WTC11 (cell line): Measurements from ENCODE around the gene AMMECR1L. TPM values are rescaled to one million over a fixed set of nuclear protein-coding genes. Genes with fewer than 3 reads are reported as not detected.

Experiments used
- ATAC-seq: fragments of 200-7000 bp; cut with Tn5 transposase; 2 replicates; pipeline ENCODE4 v1.10.0; 2021; ENCODE audit warnings: mild to moderate bottlenecking, moderate library complexity
- CTCF ChIA-PET: fragments of 300-600 bp; sonication (Branson Sonifier 250); formaldehyde crosslinking; loops from one replicate; lab custom pipeline; 2021; ENCODE audit warnings: antibody characterized with exemption; lab: Charles Lee
- POLR2A ChIA-PET: fragments of 350-600 bp; sonication (Branson Sonifier 250); formaldehyde crosslinking; loops from one replicate; lab custom pipeline; 2021; ENCODE audit warnings: antibody characterized with exemption; lab: Charles Lee
- DNase-seq: peaks from one replicate; pipeline ENCODE4 v3.0.0; 2021; ENCODE audit warnings: low spot score
- H3K27ac Mint-ChIP-seq: 2 replicates; pipeline ENCODE4 v1.8.0; 2021; ENCODE audit warnings: mixed read lengths
- H3K27me3 Mint-ChIP-seq: 2 replicates; pipeline ENCODE4 v1.8.0; 2021; ENCODE audit warnings: low read depth, mild to moderate bottlenecking, moderate library complexity, mixed read lengths
- H3K36me3 Mint-ChIP-seq: 2 replicates; pipeline ENCODE4 v1.8.0; 2021; ENCODE audit warnings: mixed read lengths
- H3K4me1 Mint-ChIP-seq: 2 replicates; pipeline ENCODE4 v1.8.0; 2022; ENCODE audit warnings: mixed read lengths
- H3K4me3 Mint-ChIP-seq: 2 replicates; pipeline ENCODE4 v1.8.0; 2021; ENCODE audit warnings: mild to moderate bottlenecking, moderate library complexity, mixed read lengths
- H3K9me3 Mint-ChIP-seq: 2 replicates; pipeline ENCODE4 v1.8.0; 2021; ENCODE audit warnings: mixed read lengths
- ATF6 ChIP-seq: sonication (generic); formaldehyde crosslinking; IDR thresholded peaks from 2 replicates; pipeline ENCODE4 v1.8.1; 2023; ENCODE audit warnings: mild to moderate bottlenecking, missing genetic modification reagents
- ELF4 ChIP-seq: sonication (generic); formaldehyde crosslinking; IDR thresholded peaks from 2 replicates; pipeline ENCODE4 v1.8.1; 2022; ENCODE audit warnings: low read depth, mild to moderate bottlenecking, moderate library complexity, missing genetic modification reagents
- EMX1 ChIP-seq: fragments of 250-450 bp; sonication (Bioruptor Pico); IDR thresholded peaks from 2 replicates; pipeline ENCODE4 v1.8.0; 2021; ENCODE audit warnings: mild to moderate bottlenecking
- ESRRA ChIP-seq: sonication (generic); formaldehyde crosslinking; IDR thresholded peaks from 2 replicates; pipeline ENCODE4 v1.8.1; 2022; ENCODE audit warnings: mild to moderate bottlenecking, missing genetic modification reagents, borderline replicate concordance
- FOXP1 ChIP-seq: sonication (generic); formaldehyde crosslinking; IDR thresholded peaks from 2 replicates; pipeline ENCODE4 v1.8.0; 2022; ENCODE audit warnings: missing genetic modification reagents, mild to moderate bottlenecking, moderate library complexity, borderline replicate concordance
- HMGA2 ChIP-seq: fragments of 250-450 bp; sonication (Bioruptor Pico); IDR thresholded peaks from 2 replicates; pipeline ENCODE4 v1.4.0; 2021; ENCODE audit warnings: mild to moderate bottlenecking, moderate library complexity
- NFATC4 ChIP-seq: fragments of 250-450 bp; sonication (Bioruptor Pico); IDR thresholded peaks from 2 replicates; pipeline ENCODE4 v1.9.0; 2021; ENCODE audit warnings: mild to moderate bottlenecking
- NFE2L1 ChIP-seq: sonication (generic); formaldehyde crosslinking; IDR thresholded peaks from 2 replicates; pipeline ENCODE4 v1.8.1; 2023; ENCODE audit warnings: missing genetic modification reagents
- SMAD3 ChIP-seq: sonication (generic); formaldehyde crosslinking; IDR thresholded peaks from 2 replicates; pipeline ENCODE4 v1.8.0; 2022; ENCODE audit warnings: missing genetic modification reagents, mild to moderate bottlenecking, borderline replicate concordance
- ZNF512 ChIP-seq: sonication (generic); formaldehyde crosslinking; IDR thresholded peaks from 2 replicates; pipeline ENCODE4 v1.8.1; 2022; ENCODE audit warnings: missing genetic modification reagents, borderline replicate concordance
- ZSCAN18 ChIP-seq: fragments of 250-450 bp; sonication (Bioruptor Pico); IDR thresholded peaks from 2 replicates; pipeline ENCODE4 v2.1.2; 2022; ENCODE audit warnings: mild to moderate bottlenecking, moderate library complexity
- total RNA-seq: library from RNA; stranded (reverse); gene quantifications from 3 replicates; pipeline ENCODE4 v1.2.3, GENCODE V29; 2021
- TF ChIP-seq, protein P1 (sequence below): sonication (generic); formaldehyde crosslinking; conservative IDR thresholded peaks from 2 replicates; pipeline ENCODE4 v1.8.1; 2022; ENCODE audit warnings: mild to moderate bottlenecking, missing genetic modification reagents
- TF ChIP-seq, protein P2 (sequence below): fragments of 250-450 bp; sonication (Bioruptor Pico); IDR thresholded peaks from 2 replicates; pipeline ENCODE4 v1.9.0; 2021; ENCODE audit warnings: moderate library complexity, mild to moderate bottlenecking, inconsistent platforms, borderline replicate concordance
- TF ChIP-seq, protein P3 (sequence below): sonication (generic); formaldehyde crosslinking; IDR thresholded peaks from 2 replicates; pipeline ENCODE4 v1.8.0; 2022; ENCODE audit warnings: mild to moderate bottlenecking, missing genetic modification reagents
- TF ChIP-seq, protein P4 (sequence below): sonication (generic); formaldehyde crosslinking; IDR thresholded peaks from 2 replicates; pipeline ENCODE4 v1.8.0; 2023; ENCODE audit warnings: missing genetic modification reagents, mild to moderate bottlenecking, borderline replicate concordance

The AMMECR1L gene
- total RNA-seq, 1 experiment from 2014 or later: 17.9 TPM

GRCh38 chr2:127844973-127845372, 40.8 kb downstream of the AMMECR1L start:
- TF ChIP-seq FOXP1 (CRISPR knock-in tag) (no peak), ELF4 (CRISPR knock-in tag) (no peak), ZSCAN18 (no peak), EMX1 (CRISPR knock-in tag) (no peak)
- TF ChIP-seq, protein P1, sequence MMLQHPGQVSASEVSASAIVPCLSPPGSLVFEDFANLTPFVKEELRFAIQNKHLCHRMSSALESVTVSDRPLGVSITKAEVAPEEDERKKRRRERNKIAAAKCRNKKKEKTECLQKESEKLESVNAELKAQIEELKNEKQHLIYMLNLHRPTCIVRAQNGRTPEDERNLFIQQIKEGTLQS (CRISPR knock-in tag): no peak
- peaks cover 44% of the 10 kb centered on the region for H3K36me3 Mint-ChIP-seq
- POLR2A ChIA-PET: interaction anchor here (0.6 kb wide), 1 partner anchor 517 kb away, joined by 3 read pairs; no protein-coding TSS in a partner anchor
- DNase-seq (no peak), ATAC-seq (no peak)
- H3K9me3 Mint-ChIP-seq: peaks cover 4% of the 10 kb centered on the region; the same call in 1 of the 2 replicates
- no peaks in the 10 kb centered on the region for H3K4me1 Mint-ChIP-seq
- no peak overlapping the region for H3K27ac Mint-ChIP-seq
- H3K27me3 Mint-ChIP-seq: no peaks in the 10 kb centered on the region
- no peak overlapping the region for H3K4me3 Mint-ChIP-seq
- CTCF ChIA-PET: interaction anchor here (0.5 kb wide), 1 partner anchor 72 kb away, joined by 3 read pairs; no protein-coding TSS in a partner anchor

- CTCF ChIA-PET: no interaction called here
- Mint-ChIP-seq H3K4me1 (no peaks in the 10 kb centered on the region), H3K27ac (no peak overlapping the region), H3K27me3 (no peaks in the 10 kb centered on the region), H3K9me3 (peaks cover 4% of the 10 kb centered on the region; the same call in 1 of the 2 replicates), H3K4me3 (no peak overlapping the region), H3K36me3 (peaks cover 32% of the 10 kb centered on the region)
- ATAC-seq (no peak), DNase-seq (no peak)
- POLR2A ChIA-PET: no interaction called here
- TF ChIP-seq HMGA2 (CRISPR knock-in tag): no peak
- no peak for TF ChIP-seq ESRRA (CRISPR knock-in tag)
- no peak for TF ChIP-seq NFATC4 (CRISPR knock-in tag)
- no peak for TF ChIP-seq SMAD3 (CRISPR knock-in tag)
- TF ChIP-seq ATF6: no peak
- TF ChIP-seq ZSCAN18: no peak
- TF ChIP-seq, protein P2, sequence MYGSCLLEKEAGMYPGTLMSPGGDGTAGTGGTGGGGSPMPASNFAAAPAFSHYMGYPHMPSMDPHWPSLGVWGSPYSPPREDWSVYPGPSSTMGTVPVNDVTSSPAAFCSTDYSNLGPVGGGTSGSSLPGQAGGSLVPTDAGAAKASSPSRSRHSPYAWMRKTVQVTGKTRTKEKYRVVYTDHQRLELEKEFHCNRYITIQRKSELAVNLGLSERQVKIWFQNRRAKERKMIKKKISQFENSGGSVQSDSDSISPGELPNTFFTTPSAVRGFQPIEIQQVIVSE (CRISPR knock-in tag): no peak
- TF ChIP-seq, protein P3, sequence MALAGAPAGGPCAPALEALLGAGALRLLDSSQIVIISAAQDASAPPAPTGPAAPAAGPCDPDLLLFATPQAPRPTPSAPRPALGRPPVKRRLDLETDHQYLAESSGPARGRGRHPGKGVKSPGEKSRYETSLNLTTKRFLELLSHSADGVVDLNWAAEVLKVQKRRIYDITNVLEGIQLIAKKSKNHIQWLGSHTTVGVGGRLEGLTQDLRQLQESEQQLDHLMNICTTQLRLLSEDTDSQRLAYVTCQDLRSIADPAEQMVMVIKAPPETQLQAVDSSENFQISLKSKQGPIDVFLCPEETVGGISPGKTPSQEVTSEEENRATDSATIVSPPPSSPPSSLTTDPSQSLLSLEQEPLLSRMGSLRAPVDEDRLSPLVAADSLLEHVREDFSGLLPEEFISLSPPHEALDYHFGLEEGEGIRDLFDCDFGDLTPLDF (CRISPR knock-in tag): no peak
- no peak for TF ChIP-seq NFE2L1 (CRISPR knock-in tag)
- TF ChIP-seq, all 79 proteins: peak for 0
Observed at GRCh38 chr2:127843677-127844076, 42.1 kb downstream of the AMMECR1L start.

DNA sequence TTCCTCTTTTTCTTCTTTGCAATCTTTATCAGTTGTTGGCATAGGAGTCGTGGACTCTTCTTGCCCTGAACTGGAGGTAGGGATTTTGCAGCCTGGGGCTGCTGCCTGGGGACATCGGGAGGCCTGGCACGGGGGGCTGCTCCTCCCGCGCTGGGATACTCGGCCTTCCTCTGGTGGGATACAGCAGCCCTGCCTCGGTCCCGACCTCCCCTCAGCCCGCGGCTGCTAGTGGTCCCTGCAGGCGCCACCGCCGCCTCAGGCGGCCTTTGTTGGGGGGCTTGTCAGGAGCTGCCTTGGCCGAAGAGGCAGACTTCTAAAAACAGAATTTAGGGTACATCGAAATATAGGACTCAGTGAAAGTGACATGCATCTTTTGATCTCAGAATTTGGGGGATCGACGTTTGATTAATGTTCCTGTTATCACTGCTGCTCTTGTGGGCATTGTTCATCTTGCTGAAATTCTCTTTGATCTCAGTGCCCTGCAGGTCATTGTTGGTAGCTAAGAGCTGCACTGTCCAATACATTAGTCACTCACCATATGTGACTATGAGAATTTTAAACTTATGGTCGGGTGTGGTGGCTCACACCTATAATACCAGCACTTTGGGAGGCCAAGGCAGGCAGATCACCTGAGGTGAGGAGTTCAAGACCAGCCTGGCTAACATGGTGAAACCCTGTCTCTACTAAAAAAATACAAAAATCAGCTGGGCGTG, 44.1 kb downstream of the AMMECR1L start:
- ChIA-PET POLR2A (no interaction called here), CTCF (no interaction called here)
- Mint-ChIP-seq H3K4me3 (no peak overlapping the region), H3K4me1 (no peaks in the 10 kb centered on the region), H3K27ac (no peak overlapping the region), H3K36me3 (peaks cover 14% of the 10 kb centered on the region), H3K9me3 (peaks cover 4% of the 10 kb centered on the region; the same call in 1 of the 2 replicates), H3K27me3 (no peaks in the 10 kb centered on the region)
- DNase-seq (no peak), ATAC-seq (no peak)
- TF ChIP-seq, protein P4, sequence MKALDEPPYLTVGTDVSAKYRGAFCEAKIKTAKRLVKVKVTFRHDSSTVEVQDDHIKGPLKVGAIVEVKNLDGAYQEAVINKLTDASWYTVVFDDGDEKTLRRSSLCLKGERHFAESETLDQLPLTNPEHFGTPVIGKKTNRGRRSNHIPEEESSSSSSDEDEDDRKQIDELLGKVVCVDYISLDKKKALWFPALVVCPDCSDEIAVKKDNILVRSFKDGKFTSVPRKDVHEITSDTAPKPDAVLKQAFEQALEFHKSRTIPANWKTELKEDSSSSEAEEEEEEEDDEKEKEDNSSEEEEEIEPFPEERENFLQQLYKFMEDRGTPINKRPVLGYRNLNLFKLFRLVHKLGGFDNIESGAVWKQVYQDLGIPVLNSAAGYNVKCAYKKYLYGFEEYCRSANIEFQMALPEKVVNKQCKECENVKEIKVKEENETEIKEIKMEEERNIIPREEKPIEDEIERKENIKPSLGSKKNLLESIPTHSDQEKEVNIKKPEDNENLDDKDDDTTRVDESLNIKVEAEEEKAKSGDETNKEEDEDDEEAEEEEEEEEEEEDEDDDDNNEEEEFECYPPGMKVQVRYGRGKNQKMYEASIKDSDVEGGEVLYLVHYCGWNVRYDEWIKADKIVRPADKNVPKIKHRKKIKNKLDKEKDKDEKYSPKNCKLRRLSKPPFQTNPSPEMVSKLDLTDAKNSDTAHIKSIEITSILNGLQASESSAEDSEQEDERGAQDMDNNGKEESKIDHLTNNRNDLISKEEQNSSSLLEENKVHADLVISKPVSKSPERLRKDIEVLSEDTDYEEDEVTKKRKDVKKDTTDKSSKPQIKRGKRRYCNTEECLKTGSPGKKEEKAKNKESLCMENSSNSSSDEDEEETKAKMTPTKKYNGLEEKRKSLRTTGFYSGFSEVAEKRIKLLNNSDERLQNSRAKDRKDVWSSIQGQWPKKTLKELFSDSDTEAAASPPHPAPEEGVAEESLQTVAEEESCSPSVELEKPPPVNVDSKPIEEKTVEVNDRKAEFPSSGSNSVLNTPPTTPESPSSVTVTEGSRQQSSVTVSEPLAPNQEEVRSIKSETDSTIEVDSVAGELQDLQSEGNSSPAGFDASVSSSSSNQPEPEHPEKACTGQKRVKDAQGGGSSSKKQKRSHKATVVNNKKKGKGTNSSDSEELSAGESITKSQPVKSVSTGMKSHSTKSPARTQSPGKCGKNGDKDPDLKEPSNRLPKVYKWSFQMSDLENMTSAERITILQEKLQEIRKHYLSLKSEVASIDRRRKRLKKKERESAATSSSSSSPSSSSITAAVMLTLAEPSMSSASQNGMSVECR (CRISPR knock-in tag): no peak
- no peak for TF ChIP-seq ZNF512
